Thyroid gland (tissue), 4 donors: ENCODE results near the gene HKDC1. TPM values are rescaled to one million over a fixed set of nuclear protein-coding genes. Genes with fewer than 3 reads are reported as not detected.

ENCODE experiments used
- DNase-seq, 2 donors: peaks; one replicate each; pipeline ENCODE4 v3.0.0-alpha.2; 2019
- H3K27ac ChIP-seq, 3 donors: fragments of 200-600 bp; sonication (generic); 1 replicate in 2 of 3; 2 replicates in 1 of 3; pipeline ENCODE4 v1.5.1; 2016 to 2019; ENCODE audit warnings: mild to moderate bottlenecking in 1 of 3, moderate library complexity in 1 of 3
- H3K27me3 ChIP-seq: fragments of 200-600 bp; sonication (generic); one replicate; pipeline ENCODE4 v1.5.1; 2019
- H3K36me3 ChIP-seq, 2 donors: fragments of 200-600 bp; sonication (generic); one replicate each; pipeline ENCODE4 v1.5.1; 2016 to 2019
- H3K4me1 ChIP-seq, 2 donors: fragments of 200-600 bp; sonication (generic); one replicate each; pipeline ENCODE4 v1.5.1; 2017 to 2019
- H3K4me3 ChIP-seq, 3 donors: fragments of 200-600 bp; sonication (generic); replicated peaks in 1 of 3; 1 replicate in 2 of 3; 2 replicates in 1 of 3; pipeline ENCODE4 v1.5.1; 2016; ENCODE audit warnings: mild to moderate bottlenecking in 1 of 3
- H3K9me3 ChIP-seq: fragments of 200-600 bp; sonication (generic); one replicate; pipeline ENCODE4 v1.5.1; 2017
- POLR2A ChIP-seq, 2 donors: fragments of 450-650 bp; IDR thresholded peaks; one replicate each; pipeline ENCODE4 v1.6.1; 2017; ENCODE audit warnings: antibody characterized with exemption in 2 of 2, mild to moderate bottlenecking in 2 of 2, moderate library complexity in 1 of 2
- WGBS, 2 donors: methylation state at CpG; one replicate each; pipeline ENCODE4 v1.1.5; 2017; 5-methylcytosine and 5-hydroxymethylcytosine counted together
- intact Hi-C: fragments of 100-400 bp; cut with DNase I; formaldehyde crosslinking; loops from one replicate; pipeline ENCODE4 v1.15.1; 2023
- total RNA-seq, 4 donors: library from RNA; depleted of rRNA; stranded (reverse); fragments of >200 nt; gene quantifications; one replicate each; pipeline ENCODE4 v1.2.3, GENCODE V29; 2016
- TF ChIP-seq, protein P1 (sequence below), 6 experiments: fragments of 200-600 bp in 3 of 6; fragments of 450-650 bp in 3 of 6; sonication (generic) in 3 of 6; IDR thresholded peaks; one replicate each; pipeline ENCODE4 v1.5.1; 2016 to 2019; ENCODE audit warnings: antibody characterized with exemption in 6 of 6, mild to moderate bottlenecking in 2 of 6, inconsistent platforms in 1 of 6, moderate library complexity in 1 of 6

Gene HKDC1
- total RNA-seq, 4 donors from 2014 or later: 2.4 to 21.1 (median 8.5) TPM

DNA sequence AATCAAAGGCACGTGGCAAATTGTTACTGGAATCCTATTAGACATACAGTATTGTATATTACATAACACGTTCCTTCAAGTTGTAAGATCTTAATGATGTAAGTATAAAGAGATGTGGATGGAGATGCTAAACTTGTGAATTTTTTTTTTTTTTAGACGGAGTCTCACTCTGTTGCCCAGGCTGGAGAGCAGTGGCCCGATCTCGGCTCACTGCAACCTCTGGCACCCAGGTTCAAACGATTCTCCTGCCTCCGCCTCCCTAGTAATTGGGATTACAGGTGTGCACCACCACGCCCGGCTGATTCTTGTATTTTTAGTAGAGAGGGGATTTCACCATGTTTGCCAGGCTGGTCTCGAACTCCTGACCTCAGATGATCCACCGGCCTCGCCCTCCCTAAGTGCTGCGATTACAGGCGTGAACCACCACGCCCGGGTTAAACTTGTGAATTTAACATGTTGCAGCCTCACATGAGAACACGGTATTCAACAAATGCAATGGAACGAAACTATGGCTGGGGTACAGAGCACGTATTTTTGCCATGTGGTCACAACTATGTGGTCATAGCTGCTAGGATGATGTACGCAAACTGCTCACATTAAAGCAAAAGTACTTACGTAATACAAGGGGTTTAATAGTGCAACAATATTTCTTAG is 40.9 kb upstream of the HKDC1 start:
- 33 to 37% methylated on average over 20 to 21 of the region's 21 CpGs for WGBS, 2 donors
- H3K4me3 ChIP-seq: peak overlapping the region; percentile 1 to 97 (median 78)
- peak in 1 of 2 donors; percentile 9 for DNase-seq
- H3K36me3 ChIP-seq: no peaks in the 10 kb centered on the region
- no peaks in the 10 kb centered on the region for H3K9me3 ChIP-seq
- H3K4me1 ChIP-seq: peaks cover 12 to 17% of the 10 kb centered on the region in 2 donors
- TF ChIP-seq POLR2A (IDR thresholded peaks at IDR 0.05): no peak
- TF ChIP-seq, protein P1, sequence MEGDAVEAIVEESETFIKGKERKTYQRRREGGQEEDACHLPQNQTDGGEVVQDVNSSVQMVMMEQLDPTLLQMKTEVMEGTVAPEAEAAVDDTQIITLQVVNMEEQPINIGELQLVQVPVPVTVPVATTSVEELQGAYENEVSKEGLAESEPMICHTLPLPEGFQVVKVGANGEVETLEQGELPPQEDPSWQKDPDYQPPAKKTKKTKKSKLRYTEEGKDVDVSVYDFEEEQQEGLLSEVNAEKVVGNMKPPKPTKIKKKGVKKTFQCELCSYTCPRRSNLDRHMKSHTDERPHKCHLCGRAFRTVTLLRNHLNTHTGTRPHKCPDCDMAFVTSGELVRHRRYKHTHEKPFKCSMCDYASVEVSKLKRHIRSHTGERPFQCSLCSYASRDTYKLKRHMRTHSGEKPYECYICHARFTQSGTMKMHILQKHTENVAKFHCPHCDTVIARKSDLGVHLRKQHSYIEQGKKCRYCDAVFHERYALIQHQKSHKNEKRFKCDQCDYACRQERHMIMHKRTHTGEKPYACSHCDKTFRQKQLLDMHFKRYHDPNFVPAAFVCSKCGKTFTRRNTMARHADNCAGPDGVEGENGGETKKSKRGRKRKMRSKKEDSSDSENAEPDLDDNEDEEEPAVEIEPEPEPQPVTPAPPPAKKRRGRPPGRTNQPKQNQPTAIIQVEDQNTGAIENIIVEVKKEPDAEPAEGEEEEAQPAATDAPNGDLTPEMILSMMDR (IDR thresholded peaks at IDR 0.05): no peak
- intact Hi-C loops: loop anchor here (10.0 kb wide), 1 partner anchor 54 kb away; the partner anchor contains the start of gene VPS26A
- no peaks in the 10 kb centered on the region for H3K27me3 ChIP-seq
- H3K27ac ChIP-seq: peak overlapping the region in 2 of 3 donors; percentile 91 to 99

DNA sequence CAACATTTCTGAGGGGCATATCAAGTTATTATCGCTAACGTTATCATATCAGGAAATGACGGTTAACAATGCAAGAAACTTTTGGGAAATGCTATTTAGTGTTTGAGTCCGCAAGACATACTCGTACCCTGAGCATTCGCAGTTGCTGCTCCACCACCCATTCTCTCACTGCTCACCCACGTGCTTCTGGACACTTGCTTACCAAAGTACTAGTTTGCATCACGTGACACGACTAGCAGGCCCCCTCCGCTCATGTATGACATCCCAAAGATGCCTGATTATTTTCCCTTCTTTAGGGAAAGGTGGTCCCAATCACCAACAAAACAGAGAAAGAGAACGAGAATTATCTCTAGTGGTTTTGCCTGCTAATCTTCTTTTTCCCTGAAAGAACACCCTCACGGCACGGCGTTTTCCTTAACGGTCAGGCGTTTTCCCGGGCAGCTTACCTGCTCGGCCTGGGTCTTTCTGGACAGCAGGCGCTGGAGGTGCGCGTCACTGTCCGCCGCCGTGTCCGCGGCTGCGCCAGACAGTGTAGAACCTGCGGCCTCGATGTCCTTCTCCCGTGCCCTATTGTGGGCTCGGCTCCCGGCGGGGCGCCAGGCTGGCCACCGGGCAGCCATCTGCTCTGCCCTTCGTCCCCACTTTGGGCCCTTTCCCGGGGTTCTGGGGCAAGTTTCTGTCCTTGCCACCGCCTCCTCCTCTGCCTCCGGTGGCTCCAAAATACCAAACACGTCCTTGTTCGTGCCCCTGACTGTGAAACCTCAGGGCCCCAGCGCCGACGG is 40.2 kb upstream of the HKDC1 start, which contains the start of gene SUPV3L1:
Gene SUPV3L1 (plus strand): TSS at position 492 of the 782 bp plus-strand sequence. CDS start 58 bp downstream, at position 550.
- H3K9me3 ChIP-seq: no peaks in the 10 kb centered on the region
- TF ChIP-seq POLR2A (IDR thresholded peaks at IDR 0.05): peak in 1 of 2 donors; percentile 50
- TF ChIP-seq, protein P1 (IDR thresholded peaks at IDR 0.05): peak in 1 of 6 experiments; percentile 33
- H3K4me1 ChIP-seq: peaks cover 12 to 17% of the 10 kb centered on the region in 2 donors
- intact Hi-C loops: loop anchor here (10.0 kb wide), 1 partner anchor 55 kb away; the partner anchor contains the start of gene VPS26A
- H3K27me3 ChIP-seq: no peaks in the 10 kb centered on the region
- peak within 1 kb of the TSS; percentile 78 to 97 (median 92) for H3K4me3 ChIP-seq
- H3K27ac ChIP-seq: peak within 1 kb of the TSS; percentile 89 to 99 (median 91)
- no peaks in the 10 kb centered on the region for H3K36me3 ChIP-seq
- WGBS, 2 donors: 0 to 1% methylated on average over 38 to 40 of the region's 44 CpGs
- DNase-seq: peak; percentile 94

DNA sequence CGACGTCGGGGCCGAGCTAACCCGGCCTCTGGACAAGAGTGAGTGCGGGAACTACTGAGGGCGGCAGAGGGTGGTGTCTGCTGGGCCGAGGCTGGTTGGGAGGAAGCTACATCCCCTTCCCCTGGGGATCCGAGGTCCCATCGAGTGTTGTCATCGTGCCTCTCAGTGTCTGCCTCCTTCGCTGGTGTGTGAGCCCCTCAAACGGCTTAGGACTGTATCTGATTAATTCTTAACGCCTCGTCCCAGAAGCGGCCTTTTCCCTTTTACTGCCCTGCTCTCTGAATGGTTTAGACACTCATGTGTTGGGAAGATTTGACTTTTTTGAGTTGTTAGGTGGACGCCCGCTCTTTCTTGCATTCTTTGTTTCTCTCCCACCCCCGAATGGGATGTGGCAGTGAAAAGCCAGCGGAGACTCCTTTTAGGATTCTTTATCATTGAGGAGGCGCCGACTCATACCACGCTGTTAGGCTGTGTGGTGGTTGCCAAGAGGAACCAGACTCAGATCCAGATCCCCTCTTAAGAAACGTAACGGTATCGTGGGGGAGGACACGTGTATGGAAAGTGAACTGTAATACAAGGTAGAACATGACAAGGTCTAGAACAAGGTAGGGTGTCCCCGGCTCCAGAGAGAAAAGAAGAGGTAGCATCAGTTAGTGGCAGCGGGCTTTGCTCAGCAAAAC is 39.5 kb upstream of the HKDC1 start:
- H3K27me3 ChIP-seq: no peaks in the 10 kb centered on the region
- H3K9me3 ChIP-seq: no peaks in the 10 kb centered on the region
- H3K4me3 ChIP-seq: peak overlapping the region; percentile 78 to 97 (median 92)
- H3K4me1 ChIP-seq: peaks cover 12 to 17% of the 10 kb centered on the region in 2 donors
- intact Hi-C loops: no loop called here
- WGBS, 2 donors: 5 to 6% methylated on average over 21 to 24 of the region's 29 CpGs
- peak overlapping the region; percentile 89 to 99 (median 91) for H3K27ac ChIP-seq
- TF ChIP-seq, protein P1 (IDR thresholded peaks at IDR 0.05): no peak
- no peak for TF ChIP-seq POLR2A (IDR thresholded peaks at IDR 0.05)
- no peak for DNase-seq
- no peaks in the 10 kb centered on the region for H3K36me3 ChIP-seq

DNA sequence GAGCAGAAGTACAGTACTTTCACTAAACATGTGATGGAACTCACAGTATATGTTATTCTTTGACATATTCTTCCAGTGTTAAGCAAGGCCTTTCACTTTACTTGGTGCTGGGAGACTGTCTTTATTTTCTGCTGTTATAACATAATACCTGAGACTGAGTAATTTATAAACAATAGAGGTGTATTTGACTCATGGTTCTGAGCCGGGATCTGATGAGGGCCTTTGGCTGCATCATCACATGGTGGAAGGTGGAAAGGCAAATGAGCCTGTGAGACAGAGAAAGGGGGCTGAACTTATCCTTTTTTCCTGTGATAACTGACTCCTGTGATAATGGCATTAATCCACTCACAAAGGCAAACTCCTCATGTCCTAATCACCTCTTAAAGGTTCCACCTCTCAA is 38.7 kb upstream of the HKDC1 start:
- no peak for TF ChIP-seq POLR2A (IDR thresholded peaks at IDR 0.05)
- TF ChIP-seq, protein P1 (IDR thresholded peaks at IDR 0.05): no peak
- intact Hi-C loops: no loop called here
- Histone ChIP-seq H3K4me1 (peaks cover 12 to 17% of the 10 kb centered on the region in 2 donors), H3K27ac (no peak overlapping the region), H3K4me3 (no peak overlapping the region), H3K36me3 (peaks cover under 1 to 7% of the 10 kb centered on the region in 2 donors), H3K27me3 (no peaks in the 10 kb centered on the region), H3K9me3 (no peaks in the 10 kb centered on the region)
- no peak for DNase-seq
- WGBS, 2 donors: 55 to 71% methylated on average over 1 of the region's 1 CpG
